ENCODE results near the gene PM20D2. TPM values are rescaled to one million over a fixed set of nuclear protein-coding genes. Genes with fewer than 3 reads are reported as not detected.

PM20D2 gene
- total and polyA plus RNA-seq, 2 of the 13 experiments (the other 11 are each of a cell fraction or from before 2014, with no cell fraction given), result 13.3 to 26.3 TPM

DNA sequence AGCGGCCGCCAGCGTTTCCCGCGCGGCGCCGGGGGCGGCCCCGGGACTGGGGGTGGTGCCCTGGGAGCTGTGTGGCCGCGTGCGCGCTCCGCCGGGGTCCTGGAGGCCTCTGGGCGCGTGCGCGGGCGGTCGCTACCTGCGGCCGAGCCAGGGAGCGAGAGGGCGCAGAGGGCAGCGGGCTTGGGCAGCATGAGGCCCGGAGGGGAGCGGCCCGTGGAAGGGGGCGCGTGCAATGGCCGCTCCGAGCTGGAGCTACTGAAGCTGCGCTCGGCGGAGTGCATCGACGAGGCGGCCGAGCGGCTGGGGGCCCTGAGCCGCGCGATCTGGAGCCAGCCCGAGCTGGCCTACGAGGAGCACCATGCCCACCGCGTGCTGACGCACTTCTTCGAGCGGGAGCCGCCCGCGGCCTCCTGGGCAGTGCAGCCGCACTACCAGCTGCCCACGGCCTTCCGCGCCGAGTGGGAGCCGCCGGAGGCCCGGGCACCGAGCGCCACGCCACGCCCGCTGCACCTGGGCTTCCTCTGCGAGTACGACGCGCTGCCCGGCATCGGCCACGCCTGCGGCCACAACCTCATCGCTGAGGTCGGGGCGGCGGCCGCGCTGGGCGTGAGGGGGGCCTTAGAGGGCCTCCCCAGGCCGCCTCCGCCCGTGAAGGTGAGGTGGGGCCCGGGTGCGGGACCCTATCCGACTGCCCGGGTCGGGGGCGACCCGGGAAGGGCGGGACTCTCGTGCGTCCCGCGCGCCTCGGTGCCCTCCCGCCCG is at the start of gene PM20D2 (continued):
- no peak for TF ChIP-seq TAF15 (IDR thresholded peaks at IDR 0.05; ENCODE audit: low read depth, low read length, poor library complexity, severe bottlenecking)
- peak; percentile 90; the same call in 1 of the 2 replicates for TF ChIP-seq ZSCAN20 (CRISPR knock-in tag; IDR thresholded peaks at IDR 0.05; ENCODE audit: borderline replicate concordance)
- TF ChIP-seq, protein P1, sequence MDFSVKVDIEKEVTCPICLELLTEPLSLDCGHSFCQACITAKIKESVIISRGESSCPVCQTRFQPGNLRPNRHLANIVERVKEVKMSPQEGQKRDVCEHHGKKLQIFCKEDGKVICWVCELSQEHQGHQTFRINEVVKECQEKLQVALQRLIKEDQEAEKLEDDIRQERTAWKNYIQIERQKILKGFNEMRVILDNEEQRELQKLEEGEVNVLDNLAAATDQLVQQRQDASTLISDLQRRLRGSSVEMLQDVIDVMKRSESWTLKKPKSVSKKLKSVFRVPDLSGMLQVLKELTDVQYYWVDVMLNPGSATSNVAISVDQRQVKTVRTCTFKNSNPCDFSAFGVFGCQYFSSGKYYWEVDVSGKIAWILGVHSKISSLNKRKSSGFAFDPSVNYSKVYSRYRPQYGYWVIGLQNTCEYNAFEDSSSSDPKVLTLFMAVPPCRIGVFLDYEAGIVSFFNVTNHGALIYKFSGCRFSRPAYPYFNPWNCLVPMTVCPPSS (IDR thresholded peaks at IDR 0.05), result no peak
- TF ChIP-seq, protein P2, sequence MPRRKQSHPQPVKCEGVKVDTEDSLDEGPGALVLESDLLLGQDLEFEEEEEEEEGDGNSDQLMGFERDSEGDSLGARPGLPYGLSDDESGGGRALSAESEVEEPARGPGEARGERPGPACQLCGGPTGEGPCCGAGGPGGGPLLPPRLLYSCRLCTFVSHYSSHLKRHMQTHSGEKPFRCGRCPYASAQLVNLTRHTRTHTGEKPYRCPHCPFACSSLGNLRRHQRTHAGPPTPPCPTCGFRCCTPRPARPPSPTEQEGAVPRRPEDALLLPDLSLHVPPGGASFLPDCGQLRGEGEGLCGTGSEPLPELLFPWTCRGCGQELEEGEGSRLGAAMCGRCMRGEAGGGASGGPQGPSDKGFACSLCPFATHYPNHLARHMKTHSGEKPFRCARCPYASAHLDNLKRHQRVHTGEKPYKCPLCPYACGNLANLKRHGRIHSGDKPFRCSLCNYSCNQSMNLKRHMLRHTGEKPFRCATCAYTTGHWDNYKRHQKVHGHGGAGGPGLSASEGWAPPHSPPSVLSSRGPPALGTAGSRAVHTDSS (CRISPR knock-in tag; conservative IDR thresholded peaks at IDR 0.05), result no peak
- no peak for TF ChIP-seq ZMYM2 (CRISPR knock-in tag; IDR thresholded peaks at IDR 0.05)
- TF ChIP-seq, protein P3, sequence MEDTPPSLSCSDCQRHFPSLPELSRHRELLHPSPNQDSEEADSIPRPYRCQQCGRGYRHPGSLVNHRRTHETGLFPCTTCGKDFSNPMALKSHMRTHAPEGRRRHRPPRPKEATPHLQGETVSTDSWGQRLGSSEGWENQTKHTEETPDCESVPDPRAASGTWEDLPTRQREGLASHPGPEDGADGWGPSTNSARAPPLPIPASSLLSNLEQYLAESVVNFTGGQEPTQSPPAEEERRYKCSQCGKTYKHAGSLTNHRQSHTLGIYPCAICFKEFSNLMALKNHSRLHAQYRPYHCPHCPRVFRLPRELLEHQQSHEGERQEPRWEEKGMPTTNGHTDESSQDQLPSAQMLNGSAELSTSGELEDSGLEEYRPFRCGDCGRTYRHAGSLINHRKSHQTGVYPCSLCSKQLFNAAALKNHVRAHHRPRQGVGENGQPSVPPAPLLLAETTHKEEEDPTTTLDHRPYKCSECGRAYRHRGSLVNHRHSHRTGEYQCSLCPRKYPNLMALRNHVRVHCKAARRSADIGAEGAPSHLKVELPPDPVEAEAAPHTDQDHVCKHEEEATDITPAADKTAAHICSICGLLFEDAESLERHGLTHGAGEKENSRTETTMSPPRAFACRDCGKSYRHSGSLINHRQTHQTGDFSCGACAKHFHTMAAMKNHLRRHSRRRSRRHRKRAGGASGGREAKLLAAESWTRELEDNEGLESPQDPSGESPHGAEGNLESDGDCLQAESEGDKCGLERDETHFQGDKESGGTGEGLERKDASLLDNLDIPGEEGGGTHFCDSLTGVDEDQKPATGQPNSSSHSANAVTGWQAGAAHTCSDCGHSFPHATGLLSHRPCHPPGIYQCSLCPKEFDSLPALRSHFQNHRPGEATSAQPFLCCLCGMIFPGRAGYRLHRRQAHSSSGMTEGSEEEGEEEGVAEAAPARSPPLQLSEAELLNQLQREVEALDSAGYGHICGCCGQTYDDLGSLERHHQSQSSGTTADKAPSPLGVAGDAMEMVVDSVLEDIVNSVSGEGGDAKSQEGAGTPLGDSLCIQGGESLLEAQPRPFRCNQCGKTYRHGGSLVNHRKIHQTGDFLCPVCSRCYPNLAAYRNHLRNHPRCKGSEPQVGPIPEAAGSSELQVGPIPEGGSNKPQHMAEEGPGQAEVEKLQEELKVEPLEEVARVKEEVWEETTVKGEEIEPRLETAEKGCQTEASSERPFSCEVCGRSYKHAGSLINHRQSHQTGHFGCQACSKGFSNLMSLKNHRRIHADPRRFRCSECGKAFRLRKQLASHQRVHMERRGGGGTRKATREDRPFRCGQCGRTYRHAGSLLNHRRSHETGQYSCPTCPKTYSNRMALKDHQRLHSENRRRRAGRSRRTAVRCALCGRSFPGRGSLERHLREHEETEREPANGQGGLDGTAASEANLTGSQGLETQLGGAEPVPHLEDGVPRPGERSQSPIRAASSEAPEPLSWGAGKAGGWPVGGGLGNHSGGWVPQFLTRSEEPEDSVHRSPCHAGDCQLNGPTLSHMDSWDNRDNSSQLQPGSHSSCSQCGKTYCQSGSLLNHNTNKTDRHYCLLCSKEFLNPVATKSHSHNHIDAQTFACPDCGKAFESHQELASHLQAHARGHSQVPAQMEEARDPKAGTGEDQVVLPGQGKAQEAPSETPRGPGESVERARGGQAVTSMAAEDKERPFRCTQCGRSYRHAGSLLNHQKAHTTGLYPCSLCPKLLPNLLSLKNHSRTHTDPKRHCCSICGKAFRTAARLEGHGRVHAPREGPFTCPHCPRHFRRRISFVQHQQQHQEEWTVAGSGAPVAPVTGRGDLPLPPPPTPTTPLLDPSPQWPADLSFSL (CRISPR knock-in tag; IDR thresholded peaks at IDR 0.05), result no peak
- TF ChIP-seq SIN3A (IDR thresholded peaks at IDR 0.05; ENCODE audit: borderline replicate concordance, low read depth, low read length), result peak; percentile 69; the same call in 1 of the 2 replicates
- no peak for TF ChIP-seq KLF13 (CRISPR knock-in tag; IDR thresholded peaks at IDR 0.05)
- peak; percentile 34 for TF ChIP-seq TEAD3 (CRISPR knock-in tag; optimal IDR thresholded peaks at IDR 0.05; ENCODE audit: borderline replicate concordance)
- no peak for TF ChIP-seq ZNF674 (CRISPR knock-in tag; IDR thresholded peaks at IDR 0.05; ENCODE audit: low read depth)
- peak; percentile 94; the same call in 1 of the 2 replicates for TF ChIP-seq NFKB2 (CRISPR knock-in tag; IDR thresholded peaks at IDR 0.05; ENCODE audit: borderline replicate concordance)
- no peak for TF ChIP-seq ZFP36L2 (CRISPR knock-in tag; IDR thresholded peaks at IDR 0.05)
- TF ChIP-seq, protein P4, sequence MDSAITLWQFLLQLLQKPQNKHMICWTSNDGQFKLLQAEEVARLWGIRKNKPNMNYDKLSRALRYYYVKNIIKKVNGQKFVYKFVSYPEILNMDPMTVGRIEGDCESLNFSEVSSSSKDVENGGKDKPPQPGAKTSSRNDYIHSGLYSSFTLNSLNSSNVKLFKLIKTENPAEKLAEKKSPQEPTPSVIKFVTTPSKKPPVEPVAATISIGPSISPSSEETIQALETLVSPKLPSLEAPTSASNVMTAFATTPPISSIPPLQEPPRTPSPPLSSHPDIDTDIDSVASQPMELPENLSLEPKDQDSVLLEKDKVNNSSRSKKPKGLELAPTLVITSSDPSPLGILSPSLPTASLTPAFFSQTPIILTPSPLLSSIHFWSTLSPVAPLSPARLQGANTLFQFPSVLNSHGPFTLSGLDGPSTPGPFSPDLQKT (CRISPR knock-in tag; IDR thresholded peaks at IDR 0.05; ENCODE audit: borderline replicate concordance), result no peak; the same call in 1 of the 2 replicates
- TF ChIP-seq PPARG (CRISPR knock-in tag; conservative IDR thresholded peaks at IDR 0.05), result no peak; the same call in 1 of the 2 replicates
- TF ChIP-seq, protein P5, sequence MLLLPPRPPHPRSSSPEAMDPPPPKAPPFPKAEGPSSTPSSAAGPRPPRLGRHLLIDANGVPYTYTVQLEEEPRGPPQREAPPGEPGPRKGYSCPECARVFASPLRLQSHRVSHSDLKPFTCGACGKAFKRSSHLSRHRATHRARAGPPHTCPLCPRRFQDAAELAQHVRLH (CRISPR knock-in tag; IDR thresholded peaks at IDR 0.05; ENCODE audit: borderline replicate concordance, low read depth), result peak; percentile 69; the same call in 1 of the 2 replicates
- peak; percentile 49; the same call in 1 of the 2 replicates for TF ChIP-seq BRCA1 (CRISPR knock-in tag; IDR thresholded peaks at IDR 0.05)
- TF ChIP-seq ZNF766 (CRISPR knock-in tag; IDR thresholded peaks at IDR 0.05; ENCODE audit: borderline replicate concordance), result peak; percentile 93
- TF ChIP-seq ZNF10 (CRISPR knock-in tag; IDR thresholded peaks at IDR 0.05; ENCODE audit: borderline replicate concordance, low read depth), result no peak

Data from HepG2 (cell line).